Activated B cell treated with CpG ODN at 0.5 μM for 24 hours (primary cell): ENCODE measurements around the gene CXXC5. TPM values are rescaled to one million over a fixed set of nuclear protein-coding genes. Genes with fewer than 3 reads are reported as not detected.

Experiments used
- ATAC-seq: fragments of 200-7000 bp; cut with Tn5 transposase; one replicate; pipeline ENCODE4 v1.10.0; 2021; ENCODE audit warnings: low read depth, mild to moderate bottlenecking, moderate library complexity
- CTCF ChIA-PET: fragments of 350-600 bp; sonication (Branson Sonifier 250); formaldehyde crosslinking; loops from one replicate; lab custom pipeline; 2021; ENCODE audit warnings: antibody characterized with exemption; lab: Charles Lee
- POLR2A ChIA-PET: fragments of 350-600 bp; sonication (Branson Sonifier 250); formaldehyde crosslinking; loops from one replicate; lab custom pipeline; 2021; ENCODE audit warnings: antibody characterized with exemption; lab: Charles Lee
- DNase-seq: peaks from one replicate; pipeline ENCODE4 v3.0.0; 2022
- H3K27ac Mint-ChIP-seq: one replicate; pipeline ENCODE4 v1.8.0; 2020; ENCODE audit warnings: mixed read lengths
- H3K27me3 Mint-ChIP-seq: one replicate; pipeline ENCODE4 v1.8.0; 2021; ENCODE audit warnings: mixed read lengths
- H3K36me3 Mint-ChIP-seq: one replicate; pipeline ENCODE4 v1.8.0; 2021; ENCODE audit warnings: low read depth, mixed read lengths
- H3K4me1 Mint-ChIP-seq: one replicate; pipeline ENCODE4 v1.8.0; 2021; ENCODE audit warnings: mixed read lengths
- H3K4me3 Mint-ChIP-seq: one replicate; pipeline ENCODE4 v1.8.0; 2020; ENCODE audit warnings: mild to moderate bottlenecking, mixed read lengths
- H3K9me3 Mint-ChIP-seq: one replicate; pipeline ENCODE4 v1.8.0; 2020; ENCODE audit warnings: mixed read lengths
- intact Hi-C: fragments of 100-400 bp; cut with micrococcal nuclease; formaldehyde crosslinking; loops from one replicate; pipeline ENCODE4 v1.15.1; 2024
- total RNA-seq: library from RNA; stranded (reverse); gene quantifications from 2 replicates; pipeline ENCODE4 v1.2.3, GENCODE V29; 2022
- TF ChIP-seq, protein P1 (sequence below): fragments of 200-600 bp; IDR thresholded peaks from one replicate; pipeline ENCODE4 v1.8.0; 2022; ENCODE audit warnings: antibody characterized with exemption, mild to moderate bottlenecking

Gene CXXC5
- total RNA-seq, 1 donor from 2014 or later = 115 TPM

DNA sequence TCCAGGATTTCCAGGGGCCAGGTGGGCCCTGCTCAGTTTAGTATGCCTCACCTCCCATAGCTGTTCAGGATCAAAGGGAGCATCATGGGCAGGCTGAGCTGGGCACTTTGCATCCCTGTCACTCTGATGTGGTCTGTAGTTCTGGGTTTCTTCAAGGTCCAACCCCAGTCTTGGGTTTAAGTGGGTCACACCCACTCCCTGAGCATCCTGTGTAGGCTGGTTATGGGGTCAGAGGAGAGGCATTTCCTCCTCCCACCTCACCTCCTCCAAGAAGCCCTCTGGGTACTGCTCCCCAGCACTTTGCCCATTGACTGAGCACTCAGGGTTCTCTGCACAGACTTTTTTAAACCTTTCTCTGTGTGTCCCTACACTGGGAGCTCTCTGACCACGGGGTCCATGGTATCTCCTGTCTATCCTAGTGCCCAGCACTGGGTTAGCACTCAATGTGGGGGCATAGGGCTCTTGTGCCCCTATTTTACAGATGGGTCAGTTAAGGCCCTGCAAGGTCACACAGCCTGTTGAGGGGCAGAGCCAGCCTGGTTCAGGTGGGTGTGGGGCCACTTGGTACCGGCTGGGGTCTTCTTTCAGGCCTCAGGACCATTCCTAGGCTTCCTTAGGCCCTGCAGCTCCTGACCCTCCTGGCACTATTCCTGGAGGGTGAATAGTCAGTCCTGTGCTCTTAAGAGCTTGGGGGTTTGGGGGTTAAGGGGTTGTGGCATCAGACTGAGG is 19.0 kb downstream of the CXXC5 start:
- H3K9me3 Mint-ChIP-seq = no peaks in the 10 kb centered on the region
- DNase-seq (no peak), ATAC-seq (no peak)
- H3K36me3 Mint-ChIP-seq = peaks cover 8% of the 10 kb centered on the region
- POLR2A ChIA-PET = interaction anchor here (0.9 to 17.0 kb wide), 10 partner anchors 9 to 106 kb away, joined by 3 to 676 read pairs (median 4); partner anchors contain the start of genes CXXC5 and UBE2D2
- peak overlapping the region; percentile 77 for H3K4me3 Mint-ChIP-seq
- intact Hi-C loops = no loop called here
- no peaks in the 10 kb centered on the region for H3K27me3 Mint-ChIP-seq
- CTCF ChIA-PET = interaction anchor here (1.0 to 6.7 kb wide), 5 partner anchors 13 to 99 kb away, joined by 3 to 101 read pairs (median 5); no protein-coding TSS in a partner anchor
- peak overlapping the region; percentile 96 for H3K27ac Mint-ChIP-seq
- peaks cover 95% of the 10 kb centered on the region for H3K4me1 Mint-ChIP-seq
- TF ChIP-seq, protein P1, sequence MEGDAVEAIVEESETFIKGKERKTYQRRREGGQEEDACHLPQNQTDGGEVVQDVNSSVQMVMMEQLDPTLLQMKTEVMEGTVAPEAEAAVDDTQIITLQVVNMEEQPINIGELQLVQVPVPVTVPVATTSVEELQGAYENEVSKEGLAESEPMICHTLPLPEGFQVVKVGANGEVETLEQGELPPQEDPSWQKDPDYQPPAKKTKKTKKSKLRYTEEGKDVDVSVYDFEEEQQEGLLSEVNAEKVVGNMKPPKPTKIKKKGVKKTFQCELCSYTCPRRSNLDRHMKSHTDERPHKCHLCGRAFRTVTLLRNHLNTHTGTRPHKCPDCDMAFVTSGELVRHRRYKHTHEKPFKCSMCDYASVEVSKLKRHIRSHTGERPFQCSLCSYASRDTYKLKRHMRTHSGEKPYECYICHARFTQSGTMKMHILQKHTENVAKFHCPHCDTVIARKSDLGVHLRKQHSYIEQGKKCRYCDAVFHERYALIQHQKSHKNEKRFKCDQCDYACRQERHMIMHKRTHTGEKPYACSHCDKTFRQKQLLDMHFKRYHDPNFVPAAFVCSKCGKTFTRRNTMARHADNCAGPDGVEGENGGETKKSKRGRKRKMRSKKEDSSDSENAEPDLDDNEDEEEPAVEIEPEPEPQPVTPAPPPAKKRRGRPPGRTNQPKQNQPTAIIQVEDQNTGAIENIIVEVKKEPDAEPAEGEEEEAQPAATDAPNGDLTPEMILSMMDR = no peak

DNA sequence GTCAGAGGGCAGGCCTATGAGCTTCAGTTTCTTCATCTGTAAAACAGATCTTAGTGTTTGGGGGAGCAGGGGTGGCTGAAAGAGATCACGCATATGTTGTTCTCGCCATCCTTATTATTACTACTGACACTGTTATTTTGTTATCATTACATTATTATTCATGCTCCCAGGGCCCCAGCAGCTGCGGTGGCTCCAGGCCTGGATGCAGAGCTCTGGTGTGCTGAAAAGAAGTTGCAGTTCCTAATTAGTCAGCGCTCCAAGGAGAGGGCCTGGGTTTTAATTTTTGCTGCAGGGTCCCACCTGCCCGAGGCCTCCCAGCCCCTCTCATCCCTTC is 19.5 kb downstream of the CXXC5 start:
- Mint-ChIP-seq H3K4me1 (peaks cover 95% of the 10 kb centered on the region), H3K27ac (peak overlapping the region; percentile 96), H3K27me3 (no peaks in the 10 kb centered on the region), H3K36me3 (peaks cover 5% of the 10 kb centered on the region), H3K4me3 (peak overlapping the region; percentile 77), H3K9me3 (no peaks in the 10 kb centered on the region)
- DNase-seq (no peak), ATAC-seq (no peak)
- TF ChIP-seq, protein P1 = no peak
- CTCF ChIA-PET = interaction anchor here (1.2 to 6.7 kb wide), 3 partner anchors 14 to 32 kb away, joined by 5 to 101 read pairs (median 8); no protein-coding TSS in a partner anchor
- POLR2A ChIA-PET = interaction anchor here (0.9 to 17.0 kb wide), 9 partner anchors 8 to 107 kb away, joined by 3 to 676 read pairs (median 4); partner anchors contain the start of genes CXXC5 and UBE2D2
- intact Hi-C loops = no loop called here

DNA sequence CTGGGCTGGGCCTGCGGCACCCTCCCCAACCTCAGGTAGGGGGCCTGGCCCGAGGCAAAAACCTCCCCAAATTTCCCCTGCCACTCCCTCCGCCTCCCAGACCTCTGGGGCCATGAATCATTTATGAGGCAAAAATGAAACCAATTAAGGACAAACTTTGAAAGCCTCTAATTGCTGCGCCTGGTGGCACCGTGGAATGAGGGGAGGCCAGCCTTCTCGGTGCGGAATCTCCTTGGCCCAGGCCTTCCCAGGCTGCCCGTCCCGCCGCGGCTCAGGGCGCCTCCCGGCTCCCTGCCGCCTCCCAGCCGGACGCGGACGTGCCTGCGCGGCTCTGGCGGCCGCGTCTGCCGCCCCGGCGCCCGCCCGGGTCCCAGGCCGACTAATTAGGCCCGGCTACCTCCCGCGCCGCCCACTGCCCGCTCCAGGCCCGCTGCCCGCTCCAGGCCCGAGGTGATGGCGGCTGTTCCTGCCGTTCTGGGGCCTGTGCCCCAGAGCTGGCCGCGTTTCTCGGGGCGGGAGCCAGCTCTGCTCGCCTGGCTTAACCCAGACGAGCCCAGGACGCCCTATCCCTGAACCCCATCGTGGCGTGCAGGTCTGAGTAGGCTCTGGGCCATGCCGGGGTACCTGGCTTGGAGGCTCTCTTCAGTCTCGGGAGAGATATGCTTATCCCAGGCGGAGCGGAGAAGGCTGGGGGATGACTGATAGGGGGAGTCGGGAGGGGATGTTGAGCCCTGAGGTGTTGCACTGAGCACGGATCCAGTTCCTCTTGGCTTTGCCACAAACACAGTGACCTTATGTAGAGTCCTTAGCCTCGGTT is 20.1 kb downstream of the CXXC5 start:
- TF ChIP-seq, protein P1 = no peak
- peak overlapping the region; percentile 96 for H3K27ac Mint-ChIP-seq
- peaks cover 5% of the 10 kb centered on the region for H3K36me3 Mint-ChIP-seq
- H3K4me3 Mint-ChIP-seq = peak overlapping the region; percentile 86
- intact Hi-C loops = no loop called here
- CTCF ChIA-PET = interaction anchor here (1.2 to 6.7 kb wide), 3 partner anchors 14 to 33 kb away, joined by 5 to 101 read pairs (median 8); no protein-coding TSS in a partner anchor
- POLR2A ChIA-PET = interaction anchor here (1.2 to 17.0 kb wide), 8 partner anchors 8 to 96 kb away, joined by 3 to 676 read pairs (median 22); partner anchors contain the start of gene CXXC5
- H3K4me1 Mint-ChIP-seq = peaks cover 95% of the 10 kb centered on the region
- no peaks in the 10 kb centered on the region for H3K27me3 Mint-ChIP-seq
- H3K9me3 Mint-ChIP-seq = no peaks in the 10 kb centered on the region
- no peak for DNase-seq
- peak; percentile 11 for ATAC-seq

DNA sequence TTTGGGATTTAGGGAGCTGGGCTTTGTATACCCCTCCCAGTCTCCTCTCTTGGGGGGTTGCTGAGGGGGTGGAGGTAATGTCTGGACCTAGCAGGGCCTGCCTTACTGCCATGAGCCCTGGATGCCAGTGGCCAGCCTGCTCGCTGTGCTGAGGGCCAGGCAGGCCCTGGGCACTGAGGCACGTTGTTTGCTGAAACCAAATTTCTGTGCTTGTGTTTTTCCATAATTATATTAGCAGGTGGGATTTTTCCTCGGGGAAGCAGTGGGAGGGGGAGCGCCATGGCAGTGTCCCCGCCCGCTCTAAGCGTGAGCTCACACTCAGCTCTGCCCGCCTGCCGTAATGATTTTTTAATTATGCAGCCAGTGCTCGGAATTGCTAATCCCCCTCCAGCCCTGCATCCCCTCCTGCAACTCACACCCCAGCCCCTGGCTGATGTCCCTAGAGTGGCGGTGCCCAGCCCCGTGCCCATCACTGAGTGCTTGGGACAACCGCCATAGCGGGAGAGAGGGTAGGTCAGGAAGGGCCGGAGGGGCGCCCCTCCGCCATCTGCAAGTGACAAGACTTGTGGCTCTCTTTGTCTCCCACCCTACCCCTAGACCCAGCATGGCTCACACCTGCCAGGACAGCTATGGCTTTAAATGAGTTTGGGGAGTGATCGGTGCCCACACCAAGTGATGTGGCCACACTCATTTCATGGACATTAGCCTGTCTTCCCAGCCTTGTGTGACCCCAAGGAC is 20.9 kb downstream of the CXXC5 start:
- H3K9me3 Mint-ChIP-seq = no peaks in the 10 kb centered on the region
- H3K36me3 Mint-ChIP-seq = peaks cover 5% of the 10 kb centered on the region
- peak overlapping the region; percentile 92 for H3K27ac Mint-ChIP-seq
- H3K4me3 Mint-ChIP-seq = peak overlapping the region; percentile 86
- intact Hi-C loops = no loop called here
- H3K27me3 Mint-ChIP-seq = no peaks in the 10 kb centered on the region
- ATAC-seq (no peak), DNase-seq (no peak)
- POLR2A ChIA-PET = interaction anchor here (1.1 to 17.0 kb wide), 8 partner anchors 9 to 95 kb away, joined by 3 to 676 read pairs (median 30); partner anchors contain the start of gene CXXC5
- TF ChIP-seq, protein P1 = no peak
- peaks cover 95% of the 10 kb centered on the region for H3K4me1 Mint-ChIP-seq
- CTCF ChIA-PET = interaction anchor here (0.7 to 6.7 kb wide), 4 partner anchors 8 to 33 kb away, joined by 3 to 101 read pairs (median 10); partner anchors contain the start of gene CXXC5
